Femur (tissue), 1 donor: ENCODE measurements around the gene PCTP.

Source experiments
- DNase-seq: peaks from one replicate; pipeline ENCODE4 v3.0.0-alpha.2; 2017

Gene PCTP

DNA sequence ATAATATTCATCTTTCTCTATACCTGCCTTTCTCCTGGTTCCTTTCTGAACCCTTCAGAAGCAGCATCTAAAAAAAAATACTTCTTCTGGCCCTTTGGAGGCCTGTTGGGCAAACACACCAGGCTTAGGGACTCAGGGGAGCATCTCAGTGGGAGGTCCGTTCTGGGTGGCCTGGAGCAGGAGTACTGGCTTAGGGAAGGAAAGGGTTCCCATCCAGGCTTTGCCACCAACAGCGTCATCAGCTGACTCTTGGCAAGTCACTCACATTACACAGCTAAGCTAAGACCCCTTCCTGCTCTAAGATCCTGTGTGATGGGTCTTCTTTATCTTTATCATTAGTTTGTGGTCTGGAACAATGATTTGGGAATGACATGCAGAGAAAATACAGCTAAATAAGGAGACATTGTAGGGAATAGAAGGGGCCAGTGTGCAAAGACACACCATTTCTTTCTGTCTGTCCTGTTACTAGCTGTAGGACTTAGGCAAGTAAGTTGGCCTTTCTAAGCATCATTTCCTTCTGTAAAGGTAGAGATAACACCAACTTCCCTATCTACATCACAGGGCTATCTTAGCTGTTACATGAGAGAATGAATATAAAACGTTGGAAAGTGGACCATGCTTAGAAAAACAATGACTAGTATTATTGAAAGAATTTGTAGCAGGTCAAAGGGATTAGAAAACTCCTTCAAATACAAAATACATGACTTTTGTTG lies 9.9 kb downstream of the PCTP start:
- DNase-seq = no peak

DNA sequence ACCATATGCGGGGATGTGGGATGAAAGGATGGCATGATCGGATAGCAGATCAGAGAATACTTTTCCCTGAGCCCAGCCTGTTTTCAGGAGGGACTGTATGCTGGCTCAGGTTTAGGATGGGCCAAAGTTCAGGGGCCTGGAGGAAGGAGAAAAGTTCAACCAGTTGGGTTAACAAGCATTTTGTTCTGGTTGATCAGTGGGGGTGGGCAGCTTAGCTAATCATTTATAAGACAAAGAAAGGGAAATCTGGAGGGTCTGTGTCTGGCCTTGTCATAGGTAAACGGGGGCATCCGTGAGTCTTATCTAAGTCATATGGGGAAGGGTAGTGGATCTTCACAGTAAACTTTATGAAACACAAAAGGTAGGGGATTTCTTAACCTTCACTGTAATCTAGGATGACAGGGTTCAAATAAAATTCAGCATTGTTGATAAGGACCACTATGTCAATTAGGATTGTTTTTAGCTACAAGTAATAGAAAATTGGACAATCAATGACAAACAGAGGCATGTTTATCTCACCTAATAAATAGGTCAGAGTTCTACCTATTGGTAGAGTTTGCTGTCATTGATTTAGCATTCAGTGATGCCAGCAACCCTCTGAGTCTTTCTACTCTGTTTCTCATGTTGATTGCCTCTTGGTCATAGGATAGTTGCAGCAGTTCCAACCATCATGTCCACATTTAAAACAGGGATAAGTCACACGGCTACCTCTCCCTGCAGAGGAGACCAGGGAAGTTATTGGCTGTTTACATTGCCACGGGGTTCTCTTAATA lies 11.4 kb downstream of the PCTP start:
- DNase-seq = no peak

GRCh38 chr17:55763856-55764255 lies 13.0 kb downstream of the PCTP start:
- DNase-seq = no peak

DNA sequence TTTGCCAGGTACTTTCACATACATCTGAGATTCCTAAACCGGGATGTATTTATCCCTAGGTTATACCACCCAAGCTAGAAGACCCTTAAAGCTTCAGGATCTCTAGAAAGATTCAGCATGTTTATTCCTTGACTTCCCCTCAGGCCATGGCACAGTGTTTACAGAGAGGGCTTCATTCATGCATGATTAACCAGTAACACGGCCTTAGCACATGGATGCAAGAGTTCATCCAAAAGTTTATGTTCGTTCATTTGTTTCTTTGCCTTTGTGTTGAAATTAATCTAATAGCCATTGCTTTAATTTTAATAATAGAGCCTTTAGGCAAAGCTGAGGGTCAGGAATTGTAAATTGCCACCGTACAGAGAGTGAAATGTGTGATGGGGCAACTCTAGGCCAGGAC lies 13.8 kb downstream of the PCTP start:
- DNase-seq = no peak

- no peak for DNase-seq
Measured at GRCh38 chr17:55765472-55765871, 14.6 kb downstream of the PCTP start.

DNA sequence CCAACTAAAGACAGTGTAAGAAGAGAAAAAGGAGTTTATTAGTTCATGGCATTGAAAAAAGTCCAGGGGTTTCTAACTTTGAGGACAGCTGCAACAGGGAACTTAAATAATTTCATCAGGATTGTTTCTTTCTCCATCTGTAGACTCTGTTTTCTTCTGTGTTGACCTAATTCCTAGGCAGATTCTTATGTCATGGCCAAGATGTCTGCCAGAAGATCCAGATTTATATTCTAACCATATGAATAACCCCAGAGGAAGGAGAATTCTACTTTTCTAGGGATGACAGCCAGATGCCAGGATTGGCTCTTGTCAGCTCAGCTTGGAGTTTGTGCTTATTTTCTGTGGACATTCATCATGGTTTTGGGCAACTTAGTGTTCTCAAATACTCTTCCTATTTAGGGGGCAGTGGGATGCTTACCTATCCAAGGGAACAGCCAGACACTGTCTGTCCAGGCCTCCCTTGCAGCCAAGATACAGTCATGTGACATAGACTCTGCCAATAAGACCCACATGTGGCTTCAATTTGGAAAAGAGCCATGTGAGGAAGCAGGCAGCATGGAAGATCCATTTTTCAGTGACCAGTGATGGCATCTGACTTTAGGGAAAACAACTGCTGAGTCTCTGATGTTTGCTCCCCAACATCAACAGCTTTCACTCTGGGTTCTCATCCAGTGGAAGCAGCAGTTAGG lies 18.2 kb downstream of the PCTP start:
- no peak for DNase-seq

DNA sequence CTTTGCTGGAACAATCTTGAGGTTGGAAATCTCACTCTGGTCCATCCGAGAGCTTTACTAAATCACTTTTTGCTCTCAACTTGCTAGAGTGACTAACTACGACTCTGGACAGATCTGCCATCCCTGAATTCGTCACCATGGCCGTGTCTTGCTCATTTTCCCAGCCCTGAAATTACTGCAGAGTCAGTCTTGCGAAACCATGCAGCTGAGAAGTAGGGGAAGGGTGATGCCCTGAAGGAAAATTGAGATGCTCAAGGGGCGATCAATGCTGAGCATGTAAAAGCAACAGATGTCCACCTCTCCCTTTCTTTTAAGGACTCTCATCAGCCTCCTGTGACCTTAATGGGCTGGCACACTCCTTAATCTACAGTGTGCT lies 18.8 kb downstream of the PCTP start:
- no peak for DNase-seq

GRCh38 chr17:55770196-55770870 lies 19.5 kb downstream of the PCTP start:
- DNase-seq = no peak

- no peak for DNase-seq
Measured at GRCh38 chr17:55772086-55772485, 21.2 kb downstream of the PCTP start.

DNA sequence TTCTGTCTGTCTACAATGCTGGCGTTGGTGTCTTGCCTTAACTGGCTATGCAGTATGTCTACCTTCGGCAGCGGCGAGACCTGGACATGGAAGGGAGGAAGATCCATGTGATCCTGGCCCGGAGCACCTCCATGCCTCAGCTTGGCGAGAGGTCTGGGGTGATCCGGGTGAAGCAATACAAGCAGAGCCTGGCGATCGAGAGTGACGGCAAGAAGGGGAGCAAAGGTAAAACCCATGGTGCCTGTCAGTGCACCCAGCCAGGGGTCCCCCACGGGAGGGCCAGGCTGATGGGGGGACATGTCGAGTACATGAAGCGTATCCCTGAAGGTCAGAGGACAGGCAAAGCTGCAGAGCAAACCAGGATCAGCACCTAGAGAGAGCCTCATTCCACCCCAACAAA lies 22.8 kb downstream of the PCTP start:
- DNase-seq = no peak

DNA sequence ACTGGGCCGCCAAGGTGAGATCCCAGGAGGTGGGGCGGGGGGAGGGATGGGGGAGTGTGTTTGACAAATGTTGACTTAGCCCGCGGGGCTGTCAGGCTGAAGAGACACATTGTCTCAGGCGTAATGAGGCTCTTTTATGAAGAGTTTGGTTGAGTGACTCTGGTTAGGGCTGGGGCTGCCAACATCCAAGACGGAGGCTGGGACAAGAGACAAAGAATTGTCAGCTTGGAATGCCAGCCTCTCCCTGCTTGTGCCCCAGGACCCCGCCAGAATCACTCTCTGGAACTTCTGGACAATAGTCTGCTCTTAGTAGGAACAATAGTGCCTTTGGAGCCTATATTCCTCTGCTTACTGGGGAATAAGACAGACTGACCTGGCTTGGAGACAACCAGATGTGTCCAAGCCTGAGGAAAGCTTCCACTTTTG lies 24.0 kb downstream of the PCTP start:
- no peak for DNase-seq

DNA sequence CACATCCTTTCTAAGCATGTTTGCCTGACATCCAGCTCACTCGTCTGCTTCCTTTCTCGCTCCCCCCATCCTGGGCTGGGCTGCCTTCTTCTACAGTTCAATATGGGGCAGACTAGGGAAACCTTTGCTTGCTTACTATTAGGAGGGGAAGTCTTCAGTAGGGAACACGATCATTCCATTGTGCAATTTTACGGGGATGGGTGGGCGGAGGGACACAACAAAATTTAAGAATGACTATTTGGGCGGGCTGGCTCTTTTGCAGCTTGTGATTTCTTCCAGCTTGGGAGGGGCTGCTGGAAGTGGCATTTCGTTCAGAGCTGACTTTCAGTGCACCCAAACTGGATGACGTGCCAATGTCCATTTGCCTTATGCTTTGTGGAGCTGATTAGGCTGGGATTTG lies 25.4 kb downstream of the PCTP start:
- DNase-seq = no peak

DNA sequence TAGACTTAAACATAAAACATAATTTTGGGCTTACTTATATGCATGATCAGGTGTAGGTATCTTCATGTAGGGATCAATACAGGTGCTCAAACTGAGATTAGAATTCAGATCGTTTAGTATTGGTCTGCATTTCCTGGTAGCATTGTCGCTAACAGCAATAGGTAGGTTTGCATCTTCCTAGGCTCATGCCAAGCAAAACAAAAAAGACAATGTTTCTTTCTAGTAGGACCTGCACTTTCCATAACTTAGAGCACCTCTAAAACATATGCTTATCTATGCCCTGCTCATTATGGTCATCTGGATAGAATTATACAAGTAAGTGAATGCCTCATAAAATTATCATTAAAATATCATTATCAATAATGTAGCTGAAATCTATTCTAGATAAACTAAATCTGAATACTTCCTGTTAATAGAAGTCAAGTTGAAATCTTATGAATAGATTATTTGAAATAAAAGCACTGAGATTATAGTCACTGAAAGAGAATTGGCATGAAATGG lies 26.7 kb downstream of the PCTP start:
- no peak for DNase-seq

- no peak for DNase-seq
Measured at GRCh38 chr17:55778389-55779118, 27.7 kb downstream of the PCTP start.

- DNase-seq = peak; percentile 81
Measured at GRCh38 chr17:55783684-55784245, 32.9 kb downstream of the PCTP start.

GRCh38 chr17:55784666-55785065 lies 33.8 kb downstream of the PCTP start:
- DNase-seq = no peak

DNA sequence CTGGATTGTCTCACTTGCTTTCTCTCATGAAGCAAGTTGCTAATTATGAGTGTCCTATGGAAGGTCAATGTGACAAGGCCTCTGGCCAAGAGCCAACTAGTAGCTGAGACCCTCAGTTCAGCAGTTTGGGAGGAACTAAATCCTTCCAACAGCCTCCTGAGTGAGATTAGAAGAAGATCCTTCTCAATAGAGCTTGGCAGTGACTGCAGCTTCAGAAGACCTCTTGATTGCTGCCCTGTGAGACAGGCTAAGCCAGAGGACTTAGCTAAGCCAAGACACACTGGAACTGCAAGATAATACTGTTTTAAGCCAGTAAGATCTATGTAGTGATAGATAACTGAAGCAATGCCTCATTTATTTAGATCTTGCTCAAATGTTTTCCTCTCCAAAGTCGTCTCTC lies 34.3 kb downstream of the PCTP start:
- no peak for DNase-seq

- DNase-seq = no peak
Measured at GRCh38 chr17:55793272-55793671, 42.4 kb downstream of the PCTP start.

GRCh38 chr17:55794725-55795482 lies 44.1 kb downstream of the PCTP start:
- DNase-seq = no peak

- DNase-seq = no peak
Measured at GRCh38 chr17:55806745-55807495, 56.1 kb downstream of the PCTP start.

DNA sequence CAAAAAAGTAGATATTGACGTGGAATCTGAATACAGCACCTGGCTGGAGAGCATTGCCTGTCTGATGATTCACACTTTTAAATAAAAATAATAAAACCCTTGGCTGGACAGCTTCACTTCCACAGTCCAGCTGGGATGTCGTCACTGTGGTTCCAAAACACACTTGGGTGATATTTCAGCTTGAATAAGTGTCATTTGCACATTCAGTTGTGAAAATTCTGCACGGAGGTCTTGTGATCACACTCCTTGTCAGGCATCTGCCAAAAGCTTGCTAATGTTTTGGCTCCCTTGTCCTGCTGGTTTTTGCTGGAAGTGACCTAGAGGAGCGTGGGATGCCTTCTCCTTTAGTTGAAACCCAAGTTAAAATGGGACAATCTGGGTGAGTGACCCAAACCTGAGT lies 60.7 kb downstream of the PCTP start:
- DNase-seq = no peak
